ENCODE data around the gene IMPDH1. TPM values are rescaled to one million over a fixed set of nuclear protein-coding genes. Genes with fewer than 3 reads are reported as not detected.

Gene IMPDH1
- total RNA-seq, 1 donor from 2014 or later: 121 TPM

DNA sequence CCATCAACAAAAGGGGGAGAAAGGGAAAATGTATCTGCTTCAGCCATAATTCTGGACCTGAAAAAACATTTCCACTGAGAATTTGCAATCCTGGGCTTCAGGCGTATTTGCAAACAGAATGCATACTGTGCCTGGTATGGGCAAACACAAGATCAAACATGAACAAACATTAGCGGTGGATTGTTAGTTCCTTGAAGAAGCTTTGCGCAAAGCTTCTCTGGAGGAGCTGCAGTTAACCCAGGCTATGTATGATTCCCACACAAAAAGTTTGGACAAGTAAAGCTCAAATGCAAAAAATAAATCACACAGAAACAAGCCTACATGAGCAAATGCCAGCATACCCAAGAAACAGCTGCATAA lies 25.5 kb upstream of the IMPDH1 start:
- no peak for DNase-seq (ENCODE audit: extremely low read depth, low read depth, low spot score)

DNA sequence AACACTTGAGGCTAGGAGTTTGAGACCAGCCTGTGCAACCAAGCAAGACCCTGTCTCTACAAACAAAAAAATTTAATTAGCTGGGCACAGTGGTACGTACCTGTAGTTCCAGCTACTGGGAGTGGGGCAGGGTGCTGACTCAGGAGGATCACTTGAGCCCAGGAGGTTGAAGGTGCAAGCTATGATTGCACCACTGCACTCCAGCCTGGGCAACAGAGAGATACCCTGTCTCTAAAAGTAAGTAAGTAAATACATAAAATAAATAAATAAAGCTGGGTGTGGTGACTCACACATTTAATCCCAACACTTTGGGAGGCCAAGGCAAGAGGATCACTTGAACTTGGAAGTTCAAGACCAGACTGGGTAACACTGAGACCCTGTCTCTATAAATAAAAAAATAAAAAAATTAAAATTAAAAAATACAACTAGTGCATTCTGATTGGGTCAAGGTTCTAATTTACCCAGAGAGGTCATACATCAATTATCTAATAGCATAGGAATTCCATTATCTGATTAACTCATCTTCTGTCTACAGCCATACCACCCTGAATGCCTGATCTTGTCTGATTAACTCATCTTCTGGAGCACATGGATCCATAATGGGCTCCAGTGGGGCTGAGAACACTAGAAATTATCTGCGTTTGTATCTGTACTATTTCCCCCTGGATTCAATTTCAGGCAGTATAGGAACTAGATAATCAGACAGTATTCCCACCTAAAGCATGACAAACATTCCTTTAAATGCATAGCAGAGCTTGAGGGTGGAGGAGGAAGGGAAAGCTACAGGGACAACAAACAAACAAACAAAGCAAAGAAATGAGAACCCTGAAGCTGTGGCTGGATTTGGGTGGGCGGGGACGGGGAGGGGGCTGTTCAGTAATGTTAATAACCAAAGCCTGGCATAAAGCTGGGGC lies 24.9 kb upstream of the IMPDH1 start:
- no peak for DNase-seq (ENCODE audit: extremely low read depth, low read depth, low spot score)

DNA sequence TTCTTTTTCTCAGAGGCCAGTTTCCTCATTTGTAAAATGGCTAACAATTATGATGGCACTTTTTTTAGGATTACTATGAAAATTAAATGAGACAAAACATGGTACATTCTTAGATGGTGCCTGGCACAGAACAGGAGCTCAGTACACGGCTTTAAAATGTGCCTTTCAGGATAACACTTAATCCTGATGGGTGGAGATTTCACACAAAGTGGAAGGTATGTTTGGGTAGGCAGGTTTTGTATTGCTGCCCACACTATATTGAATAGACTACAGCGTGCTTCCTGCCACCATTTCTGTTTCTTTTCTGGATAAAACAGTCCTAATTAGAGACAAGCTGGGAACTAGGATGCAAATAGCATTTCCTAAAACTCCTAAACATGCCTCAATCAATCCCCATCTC lies 22.0 kb upstream of the IMPDH1 start:
- no peak for DNase-seq (ENCODE audit: extremely low read depth, low read depth, low spot score)

DNA sequence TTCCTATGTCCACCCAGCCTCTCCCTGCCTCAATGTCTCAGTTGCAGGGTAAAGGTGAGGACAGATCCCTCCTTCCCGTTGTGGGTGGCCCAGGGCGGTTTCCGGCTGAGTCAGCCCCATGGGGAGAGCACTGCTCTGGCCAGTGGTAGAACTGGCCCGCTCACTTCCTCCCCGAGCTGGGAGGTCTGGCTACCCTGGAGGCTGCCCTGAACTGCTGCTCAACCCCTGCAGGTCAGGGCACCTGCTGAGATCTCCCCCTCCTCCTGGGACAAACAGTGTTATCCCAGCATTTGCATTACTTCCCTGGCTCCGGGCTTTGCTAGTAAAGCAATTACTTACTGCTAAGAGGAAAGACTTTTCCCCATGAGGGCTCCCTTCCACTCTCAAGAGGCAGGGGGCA lies 21.4 kb upstream of the IMPDH1 start:
- no peak for DNase-seq (ENCODE audit: extremely low read depth, low read depth, low spot score)

DNA sequence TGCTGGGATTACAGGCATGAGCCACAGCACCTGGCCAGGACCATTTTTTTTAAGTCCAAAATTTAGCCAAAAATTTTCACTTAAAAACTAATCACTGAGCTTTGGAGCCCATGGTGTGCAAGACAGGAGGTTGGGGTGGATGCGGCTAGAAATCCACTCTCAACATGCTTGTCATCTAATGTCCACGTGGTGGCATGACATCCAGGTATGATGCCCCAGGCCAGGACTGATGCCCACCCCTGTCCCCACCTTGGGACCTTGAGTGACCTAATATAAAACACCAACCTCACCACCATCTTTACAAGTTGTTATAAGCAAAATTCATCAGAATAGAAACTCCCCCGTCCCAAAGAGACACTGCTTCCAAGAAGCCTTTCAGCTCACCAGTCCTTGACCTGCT lies 20.4 kb upstream of the IMPDH1 start:
- no peak for DNase-seq (ENCODE audit: extremely low read depth, low read depth, low spot score)

DNA sequence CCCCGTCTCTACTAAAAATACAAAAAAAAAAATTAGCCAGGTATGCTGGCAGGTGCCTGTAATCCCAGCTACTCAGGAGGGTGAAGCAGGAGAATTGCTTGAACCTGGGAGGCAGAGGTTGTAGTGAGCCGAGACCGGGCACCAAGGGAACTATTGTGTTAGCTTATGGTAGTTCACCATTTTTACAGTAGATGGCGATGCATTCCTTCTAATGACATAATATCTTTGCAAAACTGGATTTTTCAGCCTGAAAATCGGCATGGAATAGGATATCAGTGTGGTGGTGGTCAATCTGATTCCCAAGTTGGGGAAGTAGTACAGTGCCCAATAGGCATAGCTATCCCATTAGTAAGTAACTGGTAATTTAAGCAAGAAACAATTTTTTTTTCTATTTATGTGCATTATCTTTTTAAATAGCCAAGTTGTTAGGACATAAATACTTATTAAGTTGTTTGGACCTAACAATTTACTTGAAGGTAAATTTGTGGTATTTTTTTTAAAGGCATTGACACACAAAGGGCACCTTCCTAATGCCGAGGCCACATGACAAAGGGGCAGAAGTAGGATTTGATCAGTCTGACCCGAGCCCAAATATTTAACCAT lies 17.6 kb upstream of the IMPDH1 start:
- peak; percentile 50 for DNase-seq (ENCODE audit: extremely low read depth, low read depth, low spot score)

DNA sequence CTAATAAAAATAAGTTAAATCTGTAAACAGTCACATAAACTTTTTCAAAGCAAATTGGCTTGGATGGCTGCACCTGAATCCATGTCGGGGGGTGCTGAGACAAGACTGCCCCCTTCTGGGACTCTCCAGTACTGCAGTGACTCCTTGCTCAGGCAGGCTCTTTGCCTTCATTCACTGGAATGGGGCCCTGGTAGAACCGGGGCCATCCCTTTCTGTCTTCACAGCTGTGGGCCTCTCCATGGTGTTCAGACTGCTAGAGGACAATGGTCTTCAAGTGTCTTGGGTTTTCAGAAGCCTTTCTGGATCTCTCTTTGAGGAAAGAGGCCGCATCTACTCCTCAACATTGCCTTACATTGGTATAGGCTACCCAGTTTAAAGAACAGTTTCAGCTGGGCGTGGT lies 16.1 kb upstream of the IMPDH1 start:
- no peak for DNase-seq (ENCODE audit: extremely low read depth, low read depth, low spot score)

DNA sequence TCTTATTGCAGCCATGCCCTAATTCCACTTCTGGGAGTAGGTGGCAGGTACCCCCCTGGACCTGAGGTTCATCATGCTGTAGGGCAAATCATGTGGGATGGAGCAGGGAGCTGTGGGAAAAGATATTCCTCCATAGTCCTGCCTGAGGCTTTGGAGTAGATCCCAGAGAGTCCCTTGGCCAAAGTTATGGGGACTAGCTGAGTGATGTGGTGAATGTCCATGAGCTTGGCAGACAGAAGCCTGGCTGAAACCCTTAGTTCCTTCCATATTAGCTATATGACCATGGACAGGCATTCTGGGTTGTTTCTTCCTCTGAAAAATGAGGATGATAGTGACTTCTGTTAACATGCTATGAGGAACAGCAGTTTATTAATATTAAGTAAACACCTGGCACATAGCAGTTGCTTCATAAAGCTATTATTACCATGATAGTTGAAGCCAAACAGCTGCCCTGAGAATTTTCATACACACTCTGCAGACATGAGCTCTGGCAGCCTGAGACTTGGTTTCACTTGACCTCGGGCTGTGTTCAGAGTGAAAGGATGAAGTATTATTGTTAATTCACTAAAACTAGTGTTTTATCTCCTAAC lies 15.0 kb upstream of the IMPDH1 start:
- no peak for DNase-seq (ENCODE audit: extremely low read depth, low read depth, low spot score)

DNA sequence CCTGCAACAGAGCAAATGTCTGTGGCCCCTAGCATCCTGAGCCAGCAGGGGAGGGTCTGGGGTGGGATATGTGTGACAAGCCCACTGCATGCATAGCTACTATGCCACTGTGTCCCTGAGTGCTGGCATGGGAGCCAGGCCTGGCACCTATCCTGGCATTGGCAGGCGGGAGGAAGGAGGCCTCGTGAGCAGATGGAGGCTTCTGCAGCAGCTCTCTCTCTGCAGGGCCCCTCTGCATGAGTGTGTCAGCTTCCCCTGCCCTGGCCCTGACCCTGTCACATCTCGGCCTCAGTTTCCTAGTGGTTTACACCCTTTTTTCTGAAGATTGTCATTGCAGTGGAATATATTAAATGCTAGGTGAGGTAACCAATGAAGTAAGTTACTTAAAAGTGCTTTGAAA lies 13.1 kb upstream of the IMPDH1 start:
- no peak for DNase-seq (ENCODE audit: extremely low read depth, low read depth, low spot score)

DNA sequence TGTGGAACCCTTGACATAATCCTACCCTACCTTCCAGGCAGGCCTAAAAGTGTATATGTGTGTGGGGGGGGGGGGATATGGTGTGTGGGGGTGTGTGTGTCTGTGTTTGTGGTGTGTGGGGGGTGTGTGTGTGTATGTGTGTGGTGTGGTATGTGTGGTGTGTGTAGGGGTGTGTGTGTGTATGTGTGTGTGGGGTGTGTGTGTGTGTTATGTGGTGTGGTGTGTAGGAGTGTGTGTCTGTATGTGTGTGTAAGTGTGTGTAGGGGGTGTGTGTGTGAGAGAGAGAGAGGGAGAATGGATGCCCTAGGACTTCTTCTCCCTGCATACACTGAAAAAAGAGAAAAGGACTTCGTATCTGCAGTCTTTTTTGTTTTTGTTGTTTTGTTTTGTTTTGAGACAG lies 12.3 kb upstream of the IMPDH1 start:
- DNase-seq (ENCODE audit: extremely low read depth, low read depth, low spot score): no peak

DNA sequence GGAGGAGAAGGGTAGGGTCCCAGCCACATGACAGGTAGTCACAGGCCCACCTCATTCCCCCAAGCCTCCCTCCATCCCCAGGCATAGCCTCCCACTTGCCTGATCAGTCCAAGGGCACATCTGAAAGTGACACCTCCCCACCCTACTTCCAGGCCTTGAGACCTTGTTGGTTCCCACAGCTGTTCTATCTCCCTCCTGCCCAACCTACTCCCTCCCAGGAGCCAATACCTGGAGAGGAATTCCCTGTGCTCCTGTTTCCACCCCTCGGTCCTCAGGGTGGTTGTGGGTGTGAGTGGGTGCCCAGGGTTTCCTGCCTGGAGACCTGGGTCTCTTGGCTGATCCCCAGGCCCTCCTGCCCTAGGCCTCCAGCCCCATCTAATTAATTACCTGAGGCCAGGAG lies 11.6 kb upstream of the IMPDH1 start:
- no peak for DNase-seq (ENCODE audit: extremely low read depth, low read depth, low spot score)

DNA sequence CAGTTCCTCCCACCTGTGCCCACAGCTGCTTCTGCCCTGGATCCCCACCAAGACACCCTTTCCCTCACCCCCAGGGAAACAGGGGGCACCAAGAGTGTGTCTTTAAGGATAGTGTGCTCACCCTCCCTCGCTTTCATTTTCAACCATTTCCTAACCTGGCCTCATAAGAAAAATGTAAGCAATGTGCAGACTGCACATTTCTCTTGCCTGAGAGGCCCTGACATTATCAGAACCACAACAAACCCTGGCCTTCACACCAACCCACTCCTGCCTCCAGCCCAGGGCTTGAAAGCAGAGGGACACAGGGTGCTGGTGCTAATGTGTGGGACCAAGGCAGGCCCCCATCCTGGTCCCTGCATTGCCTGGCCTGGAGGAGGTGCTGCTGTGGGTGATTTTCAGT lies 11.0 kb upstream of the IMPDH1 start:
- no peak for DNase-seq (ENCODE audit: extremely low read depth, low read depth, low spot score)

DNA sequence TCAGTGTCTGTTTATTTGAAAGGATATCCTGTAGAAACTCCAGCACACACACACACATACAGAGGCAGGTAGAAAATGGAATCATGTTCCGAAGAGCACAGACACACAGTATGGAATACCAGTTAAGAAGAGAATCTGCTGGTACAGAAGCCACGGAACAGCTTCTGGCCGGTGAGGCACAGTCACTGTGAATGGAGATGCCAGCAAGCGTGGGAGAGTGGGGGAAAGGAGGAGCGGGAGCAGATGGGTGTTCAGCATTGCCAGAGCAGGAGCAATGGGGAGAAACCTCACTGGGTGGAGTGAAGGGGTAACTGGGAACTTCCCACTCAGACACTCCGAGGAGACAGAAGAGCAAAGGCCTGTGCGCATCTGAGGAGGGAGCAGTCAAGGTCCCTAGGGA lies 9.5 kb upstream of the IMPDH1 start:
- no peak for DNase-seq (ENCODE audit: extremely low read depth, low read depth, low spot score)

DNA sequence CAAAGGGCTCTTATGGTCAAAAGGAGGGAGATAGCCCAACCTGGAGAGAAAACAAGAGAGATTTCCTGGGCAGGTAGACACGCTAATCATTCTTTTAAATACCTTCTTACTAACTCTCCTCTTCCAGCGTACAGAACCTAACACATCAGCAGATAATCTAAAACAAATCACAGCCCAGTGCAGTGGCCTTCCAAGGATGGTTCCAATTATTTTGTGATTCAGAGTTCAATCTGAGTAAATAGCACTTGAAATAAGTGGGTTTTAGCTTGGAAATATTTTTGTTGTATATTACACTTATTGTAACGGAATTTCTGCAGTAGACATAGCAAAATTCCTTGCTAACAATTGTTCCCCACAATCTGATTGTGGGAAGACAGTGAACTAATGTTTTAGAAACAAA lies 7.3 kb upstream of the IMPDH1 start:
- no peak for DNase-seq (ENCODE audit: extremely low read depth, low read depth, low spot score)

DNA sequence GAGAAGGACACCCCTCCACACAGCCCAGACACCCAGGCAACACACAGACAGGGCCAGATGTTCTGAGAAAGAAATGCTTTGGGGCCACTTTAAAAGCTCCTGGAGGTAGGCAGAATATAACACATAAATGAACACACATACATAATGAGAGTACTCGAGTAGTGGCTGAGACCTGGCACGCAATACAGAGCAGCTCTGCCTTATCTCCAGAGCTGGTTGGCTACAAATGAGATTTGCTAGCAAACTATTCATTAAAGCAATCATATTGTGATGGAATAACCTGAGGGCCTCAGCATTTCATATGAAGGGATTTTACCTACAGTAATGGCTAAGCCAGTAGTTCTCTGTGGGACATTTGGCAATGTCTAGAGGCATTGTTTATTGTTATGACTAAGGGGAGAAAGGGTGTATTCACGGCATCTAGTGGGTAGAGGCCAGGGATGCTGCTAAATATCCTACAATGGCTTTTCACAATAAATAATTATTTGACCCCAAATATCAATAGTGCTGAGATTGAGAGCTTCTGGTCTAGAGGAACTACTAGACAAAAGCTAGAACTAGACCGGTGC lies 5.5 kb upstream of the IMPDH1 start:
- no peak for DNase-seq (ENCODE audit: extremely low read depth, low read depth, low spot score)

DNA sequence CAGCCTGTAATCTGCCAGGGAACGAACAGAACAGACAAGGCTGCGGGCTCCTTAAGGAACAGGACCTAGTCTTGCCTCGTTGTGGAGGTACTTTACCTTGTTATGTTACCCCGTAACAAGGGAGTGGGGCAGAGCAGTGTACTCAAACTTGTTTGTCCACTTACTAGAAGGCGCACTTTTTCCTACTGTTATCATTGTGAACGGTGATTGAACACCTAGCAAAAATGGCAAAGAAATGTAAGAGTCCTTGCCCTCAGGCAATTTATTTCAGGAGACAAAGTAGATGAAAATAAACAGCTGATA lies 620 bp upstream of the IMPDH1 start:
- no peak for DNase-seq (ENCODE audit: extremely low read depth, low read depth, low spot score)

DNA sequence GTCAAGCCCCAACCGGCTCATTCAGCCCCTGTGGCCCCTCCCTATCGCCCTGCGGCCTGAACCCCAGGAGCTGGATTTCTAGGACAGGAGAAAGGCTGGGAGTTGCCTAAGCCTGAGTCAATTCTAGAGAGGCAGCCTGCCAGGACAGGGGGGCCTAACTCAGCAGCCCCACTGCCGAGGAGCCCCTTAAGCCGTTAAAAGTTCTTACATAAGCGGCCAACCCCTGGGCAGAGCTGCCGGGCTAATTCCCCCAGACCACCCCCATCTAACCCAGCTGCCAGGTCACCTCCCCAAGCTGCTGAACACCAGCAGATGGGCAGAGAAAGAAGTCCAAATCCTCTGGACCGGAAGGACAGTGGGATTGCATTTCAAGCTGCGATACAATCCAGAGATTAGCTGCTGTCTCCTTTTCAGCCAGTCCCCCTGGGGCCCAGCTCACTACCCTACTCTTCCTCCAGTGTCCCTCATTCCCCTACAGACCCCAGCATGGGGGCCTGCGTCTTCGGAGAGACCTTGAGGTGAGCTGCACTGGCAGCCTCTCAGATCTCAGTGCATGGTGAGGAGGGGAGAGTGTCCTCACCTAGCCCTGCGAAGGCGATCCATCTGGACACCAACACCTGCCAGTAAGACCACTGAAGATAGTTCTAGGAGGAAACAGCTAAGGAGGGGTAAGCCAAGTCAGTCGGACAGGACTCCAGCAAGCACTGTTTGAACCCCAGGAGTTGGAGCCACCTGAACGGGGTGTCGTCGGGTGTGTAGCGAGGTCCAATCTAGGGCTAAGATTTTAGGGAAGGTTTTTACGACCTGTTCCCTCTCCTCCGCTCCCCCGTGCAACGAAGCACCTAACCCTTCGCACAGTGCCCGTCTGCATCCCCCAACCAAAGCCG lies 830 bp downstream of the IMPDH1 start:
- DNase-seq (ENCODE audit: extremely low read depth, low read depth, low spot score): no peak

DNA sequence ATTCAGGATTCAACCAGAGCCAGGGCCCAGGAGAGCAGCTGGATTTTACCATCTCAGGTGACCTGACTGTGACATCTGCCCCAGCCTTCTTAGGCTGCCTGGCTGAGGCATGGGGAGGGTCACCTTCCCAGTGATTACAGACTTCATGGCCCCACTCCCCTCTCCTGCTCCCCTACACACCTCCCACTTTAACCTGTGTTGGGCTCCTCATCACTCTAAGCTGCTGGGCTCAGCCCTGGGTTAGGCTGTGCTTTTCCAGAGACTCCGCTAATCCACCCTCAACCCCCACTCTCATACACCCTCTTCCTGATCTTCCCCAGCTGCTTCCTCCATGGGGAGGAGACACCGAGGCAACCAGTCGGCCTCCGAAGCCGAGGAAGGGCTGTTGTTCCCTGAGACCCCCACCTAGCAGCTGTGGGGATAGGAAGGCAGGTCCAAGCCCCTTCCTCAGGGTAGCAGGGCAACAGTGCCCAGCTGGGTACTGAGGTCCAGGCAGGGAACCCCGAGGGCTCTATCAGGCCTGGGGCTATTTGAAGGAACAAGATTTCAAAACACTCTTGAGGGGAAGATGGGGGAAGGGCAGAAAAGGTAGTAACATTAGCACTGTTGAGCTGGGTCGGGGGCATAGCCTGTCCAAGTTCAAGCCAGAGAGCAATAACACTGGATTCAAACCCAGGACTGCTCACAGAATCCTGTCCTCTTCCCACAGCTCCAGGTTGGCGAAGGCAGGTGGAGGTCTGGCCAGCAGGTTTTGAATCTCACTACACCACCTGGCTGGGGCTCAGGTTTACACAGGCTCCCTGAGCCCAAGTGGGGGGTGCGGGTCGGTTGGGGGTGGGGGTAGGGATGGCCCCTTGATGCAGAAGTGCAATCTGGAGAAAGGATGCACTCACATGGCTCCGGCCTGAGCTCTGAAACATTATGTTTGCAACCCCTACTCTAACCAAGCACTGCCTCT lies 1.8 kb downstream of the IMPDH1 start:
- no peak for DNase-seq (ENCODE audit: extremely low read depth, low read depth, low spot score)

DNA sequence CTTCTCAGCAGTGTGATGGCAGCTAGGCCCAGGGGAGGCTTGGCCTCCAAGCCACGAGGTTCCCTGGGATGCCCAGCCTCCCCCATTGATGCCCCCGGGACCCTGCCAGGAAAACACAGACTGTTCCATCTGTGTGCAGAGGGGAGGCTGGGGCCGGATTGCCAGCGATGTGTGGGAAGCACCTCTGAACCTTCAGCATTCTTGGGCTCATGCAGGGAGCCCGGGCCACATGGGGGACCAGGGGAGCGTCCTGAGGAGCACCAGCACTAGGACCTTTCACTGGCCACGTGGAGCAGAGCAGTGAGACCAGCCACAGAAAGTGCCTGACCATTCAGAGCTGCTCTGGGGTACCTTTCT lies 2.6 kb downstream of the IMPDH1 start:
- DNase-seq (ENCODE audit: extremely low read depth, low read depth, low spot score): no peak

Data from glomerular endothelial cell (primary cell).